Breast epithelium (tissue), 4 donors: Measurements from ENCODE around the gene IGDCC3. TPM values are rescaled to one million over a fixed set of nuclear protein-coding genes. Genes with fewer than 3 reads are reported as not detected.

Experiments
- DNase-seq, 2 donors: peaks; one replicate each; pipeline ENCODE4 v3.0.0-alpha.2; 2019; ENCODE audit warnings: low spot score in 2 of 2
- H3K27ac ChIP-seq, 2 donors: fragments of 200-600 bp; sonication (generic) in 1 of 2; one replicate each; pipeline ENCODE4 v1.5.1; 2016 to 2019; ENCODE audit warnings: mild to moderate bottlenecking in 1 of 2
- H3K27me3 ChIP-seq, 2 donors: fragments of 200-600 bp; sonication (generic) in 1 of 2; one replicate each; pipeline versions ENCODE4 v1.5.1 to v1.6.0; 2017 to 2019; ENCODE audit warnings: control low read depth in 1 of 2, mild to moderate bottlenecking in 1 of 2
- H3K36me3 ChIP-seq: fragments of 200-600 bp; one replicate; pipeline ENCODE4 v1.5.1; 2019
- H3K4me1 ChIP-seq, 2 donors: fragments of 200-600 bp; sonication (generic); one replicate each; pipeline ENCODE4 v1.5.1; 2016 to 2019; ENCODE audit warnings: control low read depth in 1 of 2
- H3K4me3 ChIP-seq, 3 donors: fragments of 200-600 bp; sonication (generic); 1 replicate in 2 of 3; 2 replicates in 1 of 3; pipeline ENCODE4 v1.5.1; 2016 to 2019; ENCODE audit warnings: mild to moderate bottlenecking in 3 of 3, moderate library complexity in 2 of 3
- H3K9me3 ChIP-seq, 2 donors: fragments of 200-600 bp; sonication (generic) in 1 of 2; one replicate each; pipeline ENCODE4 v1.5.1; 2016 to 2019; ENCODE audit warnings: control low read depth in 1 of 2
- POLR2A ChIP-seq: fragments of 450-650 bp; IDR thresholded peaks from one replicate; pipeline ENCODE4 v1.6.1; 2016; ENCODE audit warnings: antibody characterized with exemption, mild to moderate bottlenecking, moderate library complexity
- POLR2AphosphoS5 ChIP-seq, 3 donors: sonication (generic); formaldehyde crosslinking; IDR thresholded peaks; one replicate each; pipeline ENCODE4 v1.6.1; 2017; ENCODE audit warnings: antibody characterized with exemption in 3 of 3
- intact Hi-C: fragments of 100-400 bp; cut with DNase I; formaldehyde crosslinking; loops from one replicate; pipeline ENCODE4 v1.15.1; 2023; ENCODE audit warnings: low total_unique reads
- total RNA-seq, 3 donors: library from RNA; depleted of rRNA; stranded (reverse); fragments of >200 nt; gene quantifications; one replicate each; pipeline ENCODE4 v1.1.0, GENCODE V29; 2016
- TF ChIP-seq, protein P1 (sequence below), 3 donors: fragments of 450-650 bp; IDR thresholded peaks; one replicate each; pipeline ENCODE4 v1.5.1; 2016 to 2017; ENCODE audit warnings: antibody characterized with exemption in 3 of 3, mild to moderate bottlenecking in 3 of 3, moderate library complexity in 3 of 3

IGDCC3 gene
- total RNA-seq, 3 donors from 2014 or later = 0.33 to 1.8 TPM; not detected in 1

DNA sequence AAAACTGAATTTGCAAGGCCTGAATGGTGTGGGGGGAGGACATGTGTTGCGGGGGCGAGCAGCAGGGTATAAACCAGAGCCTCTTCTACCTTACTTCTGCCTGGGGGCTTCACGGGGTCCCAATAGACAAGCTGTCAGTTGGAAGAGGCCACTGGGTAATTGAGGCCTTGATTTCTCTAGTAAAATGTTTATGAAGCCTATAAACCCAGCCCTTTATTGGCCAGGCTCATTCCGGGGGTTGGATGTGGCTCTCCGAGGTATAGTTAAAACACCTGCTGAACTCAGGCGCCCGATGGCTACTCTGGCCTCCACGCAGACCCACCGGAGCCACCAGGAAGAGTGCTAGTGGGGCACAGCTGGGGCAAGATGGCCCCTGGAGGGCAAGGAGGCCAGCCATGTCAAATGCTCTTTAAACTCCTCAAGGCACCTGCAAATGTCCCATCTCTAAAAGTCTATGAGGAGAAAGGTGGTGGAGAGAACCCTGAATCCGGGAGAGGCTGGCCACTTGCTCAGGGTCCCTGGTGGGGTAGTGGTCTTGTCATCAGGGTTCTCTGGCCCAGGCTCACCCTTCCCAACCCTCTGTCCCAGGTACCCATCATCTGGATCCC lies 34.3 kb downstream of the IGDCC3 start:
- intact Hi-C loops = no loop called here
- Histone ChIP-seq H3K4me1 (no peaks in the 10 kb centered on the region), H3K4me3 (no peak overlapping the region), H3K27ac (no peak overlapping the region), H3K9me3 (no peaks in the 10 kb centered on the region), H3K36me3 (no peaks in the 10 kb centered on the region), H3K27me3 (no peaks in the 10 kb centered on the region)
- TF ChIP-seq POLR2AphosphoS5 (IDR thresholded peaks at IDR 0.05) (no peak), POLR2A (no peak)
- TF ChIP-seq, protein P1, sequence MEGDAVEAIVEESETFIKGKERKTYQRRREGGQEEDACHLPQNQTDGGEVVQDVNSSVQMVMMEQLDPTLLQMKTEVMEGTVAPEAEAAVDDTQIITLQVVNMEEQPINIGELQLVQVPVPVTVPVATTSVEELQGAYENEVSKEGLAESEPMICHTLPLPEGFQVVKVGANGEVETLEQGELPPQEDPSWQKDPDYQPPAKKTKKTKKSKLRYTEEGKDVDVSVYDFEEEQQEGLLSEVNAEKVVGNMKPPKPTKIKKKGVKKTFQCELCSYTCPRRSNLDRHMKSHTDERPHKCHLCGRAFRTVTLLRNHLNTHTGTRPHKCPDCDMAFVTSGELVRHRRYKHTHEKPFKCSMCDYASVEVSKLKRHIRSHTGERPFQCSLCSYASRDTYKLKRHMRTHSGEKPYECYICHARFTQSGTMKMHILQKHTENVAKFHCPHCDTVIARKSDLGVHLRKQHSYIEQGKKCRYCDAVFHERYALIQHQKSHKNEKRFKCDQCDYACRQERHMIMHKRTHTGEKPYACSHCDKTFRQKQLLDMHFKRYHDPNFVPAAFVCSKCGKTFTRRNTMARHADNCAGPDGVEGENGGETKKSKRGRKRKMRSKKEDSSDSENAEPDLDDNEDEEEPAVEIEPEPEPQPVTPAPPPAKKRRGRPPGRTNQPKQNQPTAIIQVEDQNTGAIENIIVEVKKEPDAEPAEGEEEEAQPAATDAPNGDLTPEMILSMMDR (IDR thresholded peaks at IDR 0.05) = no peak
- no peak for DNase-seq

- H3K4me1 ChIP-seq = no peaks in the 10 kb centered on the region
- no peaks in the 10 kb centered on the region for H3K36me3 ChIP-seq
- H3K27ac ChIP-seq = no peak overlapping the region
- intact Hi-C loops = no loop called here
- no peaks in the 10 kb centered on the region for H3K9me3 ChIP-seq
- DNase-seq = no peak
- H3K27me3 ChIP-seq = no peaks in the 10 kb centered on the region
- no peak overlapping the region for H3K4me3 ChIP-seq
- TF ChIP-seq, protein P1 (IDR thresholded peaks at IDR 0.05) = no peak
- no peak for TF ChIP-seq POLR2A
- TF ChIP-seq POLR2AphosphoS5 (IDR thresholded peaks at IDR 0.05) = no peak
These were observed 35.3 kb downstream of the IGDCC3 start for GRCh38 chr15:65342493-65342892.

DNA sequence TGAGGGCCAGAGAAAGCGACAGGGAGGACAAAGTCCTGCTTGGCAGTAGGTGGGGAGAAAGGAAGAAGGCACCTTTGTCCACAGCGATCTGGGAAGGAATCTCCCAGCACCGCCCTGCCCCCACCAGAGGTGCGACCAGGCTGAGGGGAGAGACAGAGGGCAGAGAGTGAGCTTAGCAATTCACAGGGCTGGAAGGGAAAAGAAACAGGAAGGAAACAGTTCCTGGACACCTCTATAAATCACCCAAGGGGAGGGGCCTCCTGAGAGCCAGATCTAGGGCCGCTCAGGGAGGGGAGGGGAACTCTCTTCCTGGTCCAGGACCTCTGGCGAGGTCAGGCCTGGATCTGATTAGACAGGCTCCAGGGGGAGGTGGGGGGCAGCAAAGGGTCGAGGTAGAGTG lies 37.9 kb downstream of the IGDCC3 start:
- intact Hi-C loops = no loop called here
- TF ChIP-seq, protein P1 (IDR thresholded peaks at IDR 0.05) = no peak
- TF ChIP-seq POLR2A = no peak
- TF ChIP-seq POLR2AphosphoS5 (IDR thresholded peaks at IDR 0.05) = no peak
- Histone ChIP-seq H3K4me1 (no peaks in the 10 kb centered on the region), H3K36me3 (no peaks in the 10 kb centered on the region), H3K27ac (no peak overlapping the region), H3K27me3 (no peaks in the 10 kb centered on the region), H3K4me3 (no peak overlapping the region), H3K9me3 (no peaks in the 10 kb centered on the region)
- DNase-seq = no peak

- H3K4me3 ChIP-seq = no peak overlapping the region
- TF ChIP-seq POLR2AphosphoS5 (IDR thresholded peaks at IDR 0.05) (no peak), POLR2A (no peak)
- TF ChIP-seq, protein P1 (IDR thresholded peaks at IDR 0.05) = no peak
- intact Hi-C loops = no loop called here
- no peaks in the 10 kb centered on the region for H3K27me3 ChIP-seq
- no peaks in the 10 kb centered on the region for H3K4me1 ChIP-seq
- DNase-seq = no peak
- no peaks in the 10 kb centered on the region for H3K36me3 ChIP-seq
- no peak overlapping the region for H3K27ac ChIP-seq
- H3K9me3 ChIP-seq = no peaks in the 10 kb centered on the region
These were observed 38.4 kb downstream of the IGDCC3 start for GRCh38 chr15:65339416-65339815.

DNA sequence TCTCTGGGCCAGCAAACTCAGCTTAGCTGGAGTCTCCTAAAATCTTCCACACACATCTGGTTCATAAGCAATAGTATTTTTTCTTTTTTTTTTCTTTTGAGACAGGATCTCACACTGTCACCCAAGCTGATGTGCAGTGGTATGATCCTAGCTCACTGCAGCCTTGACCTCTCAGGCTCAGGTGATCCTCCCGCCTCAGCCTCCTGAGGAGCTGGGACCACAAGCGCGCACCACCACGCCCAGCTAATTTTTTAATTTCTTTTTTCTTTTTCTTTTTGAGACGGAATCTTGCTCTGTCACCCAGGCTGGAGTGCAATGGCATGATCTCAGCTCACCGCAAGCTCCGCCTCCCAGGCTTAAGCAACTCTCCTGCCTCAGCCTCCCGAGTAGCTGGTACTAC lies 39.0 kb downstream of the IGDCC3 start:
- no peak overlapping the region for H3K27ac ChIP-seq
- intact Hi-C loops = no loop called here
- H3K27me3 ChIP-seq = no peaks in the 10 kb centered on the region
- DNase-seq = no peak
- no peak overlapping the region for H3K4me3 ChIP-seq
- no peaks in the 10 kb centered on the region for H3K9me3 ChIP-seq
- TF ChIP-seq POLR2A (no peak), POLR2AphosphoS5 (IDR thresholded peaks at IDR 0.05) (no peak)
- TF ChIP-seq, protein P1 (IDR thresholded peaks at IDR 0.05) = no peak
- H3K4me1 ChIP-seq = no peaks in the 10 kb centered on the region
- H3K36me3 ChIP-seq = no peaks in the 10 kb centered on the region
